Peyer's patch (tissue), 4 donors: Measurements from ENCODE around the gene STAP2. TPM values are rescaled to one million over a fixed set of nuclear protein-coding genes. Genes with fewer than 3 reads are reported as not detected.

ENCODE experiments used
- DNase-seq, 3 donors: peaks; one replicate each; pipeline ENCODE4 v3.0.0-alpha.2; 2017 to 2019
- H3K27ac ChIP-seq, 4 donors: fragments of 200-600 bp; sonication (generic); one replicate each; pipeline ENCODE4 v1.5.1; 2016 to 2019
- H3K27me3 ChIP-seq, 2 donors: fragments of 200-600 bp; sonication (generic); one replicate each; pipeline ENCODE4 v1.5.1; 2019
- H3K36me3 ChIP-seq, 3 donors: fragments of 200-600 bp; sonication (generic); one replicate each; pipeline ENCODE4 v1.5.1; 2016 to 2019
- H3K4me1 ChIP-seq, 4 donors: fragments of 200-600 bp; sonication (generic); one replicate each; pipeline ENCODE4 v1.5.1; 2016 to 2019
- H3K4me3 ChIP-seq, 4 donors: fragments of 200-600 bp; sonication (generic); 1 replicate in 3 of 4; 2 replicates in 1 of 4; pipeline ENCODE4 v1.5.1; 2016 to 2019; ENCODE audit warnings: mild to moderate bottlenecking in 1 of 4
- H3K9me3 ChIP-seq, 4 donors: fragments of 200-600 bp; sonication (generic); one replicate each; pipeline ENCODE4 v1.5.1; 2016 to 2019; ENCODE audit warnings: mild to moderate bottlenecking in 1 of 4
- CTCF ChIP-seq, 6 experiments: fragments of 450-650 bp in 4 of 6; fragments of 200-600 bp in 2 of 6; sonication (generic) in 1 of 6; IDR thresholded peaks; one replicate each; pipeline ENCODE4 v1.5.1; 2017 to 2019; ENCODE audit warnings: antibody characterized with exemption in 6 of 6, mild to moderate bottlenecking in 3 of 6, moderate library complexity in 1 of 6
- POLR2A ChIP-seq, 2 donors: fragments of 450-650 bp; IDR thresholded peaks; one replicate each; pipeline ENCODE4 v1.5.1; 2017; ENCODE audit warnings: antibody characterized with exemption in 2 of 2, mild to moderate bottlenecking in 2 of 2, moderate library complexity in 2 of 2
- total RNA-seq, 4 donors: library from RNA; depleted of rRNA; stranded (reverse); fragments of >200 nt; gene quantifications; one replicate each; pipeline ENCODE4 v1.1.0, GENCODE V29; 2016

STAP2 gene
- total RNA-seq, 4 donors from 2014 or later, result 90.8 to 227 (median 134) TPM

- Histone ChIP-seq H3K9me3 (no peaks in the 10 kb centered on the region), H3K4me3 (no peak overlapping the region), H3K4me1 (no peaks in the 10 kb centered on the region), H3K27me3 (no peaks in the 10 kb centered on the region), H3K36me3 (no peaks in the 10 kb centered on the region), H3K27ac (no peak overlapping the region)
- no peak for TF ChIP-seq POLR2A (IDR thresholded peaks at IDR 0.05)
- no peak for TF ChIP-seq CTCF (IDR thresholded peaks at IDR 0.05)
- DNase-seq, result no peak
Observed at GRCh38 chr19:4297901-4298809, 40.5 kb downstream of the STAP2 start.

- no peak overlapping the region for H3K4me3 ChIP-seq
- TF ChIP-seq CTCF (IDR thresholded peaks at IDR 0.05) (no peak), POLR2A (IDR thresholded peaks at IDR 0.05) (no peak)
- no peak overlapping the region for H3K27ac ChIP-seq
- H3K9me3 ChIP-seq, result no peaks in the 10 kb centered on the region
- no peak for DNase-seq
- no peaks in the 10 kb centered on the region for H3K27me3 ChIP-seq
- no peaks in the 10 kb centered on the region for H3K36me3 ChIP-seq
- no peaks in the 10 kb centered on the region for H3K4me1 ChIP-seq
Observed at GRCh38 chr19:4295972-4296771, 42.5 kb downstream of the STAP2 start.

- DNase-seq, result no peak
- Histone ChIP-seq H3K4me3 (no peak overlapping the region), H3K36me3 (no peaks in the 10 kb centered on the region), H3K27me3 (no peaks in the 10 kb centered on the region), H3K4me1 (no peaks in the 10 kb centered on the region), H3K27ac (no peak overlapping the region), H3K9me3 (no peaks in the 10 kb centered on the region)
- TF ChIP-seq POLR2A (IDR thresholded peaks at IDR 0.05) (no peak), CTCF (IDR thresholded peaks at IDR 0.05) (no peak)
Observed at GRCh38 chr19:4294389-4294788, 44.2 kb downstream of the STAP2 start.

GRCh38 chr19:4292515-4292914 is 46.1 kb downstream of the STAP2 start:
- Histone ChIP-seq H3K27ac (no peak overlapping the region), H3K36me3 (no peaks in the 10 kb centered on the region), H3K9me3 (no peaks in the 10 kb centered on the region), H3K4me3 (no peak overlapping the region), H3K4me1 (no peaks in the 10 kb centered on the region), H3K27me3 (no peaks in the 10 kb centered on the region)
- DNase-seq, result no peak
- TF ChIP-seq POLR2A (IDR thresholded peaks at IDR 0.05) (no peak), CTCF (IDR thresholded peaks at IDR 0.05) (no peak)

GRCh38 chr19:4291184-4291732 is 47.4 kb downstream of the STAP2 start:
- Histone ChIP-seq H3K36me3 (no peaks in the 10 kb centered on the region), H3K4me3 (no peak overlapping the region), H3K27me3 (no peaks in the 10 kb centered on the region), H3K27ac (no peak overlapping the region), H3K4me1 (no peaks in the 10 kb centered on the region), H3K9me3 (no peaks in the 10 kb centered on the region)
- no peak for DNase-seq
- TF ChIP-seq POLR2A (IDR thresholded peaks at IDR 0.05) (no peak), CTCF (IDR thresholded peaks at IDR 0.05) (no peak)
